ENCODE measurements around the gene ABCA6. TPM values are rescaled to one million over a fixed set of nuclear protein-coding genes. Genes with fewer than 3 reads are reported as not detected.

The ABCA6 gene
- total and polyA plus RNA-seq, 12 donors: 5.4 to 45.4 (median 15.4) TPM

DNA sequence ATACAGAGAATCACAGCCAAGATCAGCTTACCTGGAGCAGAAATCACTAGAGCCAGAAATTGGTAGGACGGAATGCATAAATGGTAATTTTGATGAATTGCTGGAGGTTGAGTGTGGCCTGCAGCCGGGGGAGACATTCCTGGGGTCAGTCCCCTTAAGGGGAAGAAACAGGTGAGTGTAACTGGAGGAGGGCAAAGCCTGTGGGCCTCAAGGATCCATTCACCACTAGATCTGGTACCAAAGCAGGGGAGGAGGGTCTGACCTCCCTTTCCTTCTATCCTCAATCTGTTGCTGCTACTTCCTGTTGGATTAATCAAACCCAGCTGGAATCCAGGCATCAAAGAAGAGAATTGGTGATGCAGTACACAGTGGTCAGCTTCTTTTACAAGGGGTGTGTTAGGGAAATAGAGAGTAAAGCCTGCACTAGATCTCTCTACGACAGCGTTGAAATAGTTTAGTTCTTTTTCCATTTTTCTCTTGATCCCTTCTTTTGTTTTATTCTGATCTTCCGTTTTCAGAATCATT lies 72.4 kb downstream of the ABCA6 start:
- no peak overlapping the region for H3K27ac ChIP-seq
- no peaks in the 10 kb centered on the region for H3K4me1 ChIP-seq (replicated peaks in 1 of 2)
- H3K36me3 ChIP-seq (replicated peaks in 1 of 2): no peaks in the 10 kb centered on the region
- no peaks in the 10 kb centered on the region for H3K9me3 ChIP-seq (replicated peaks in 1 of 3)
- H3K4me3 ChIP-seq: no peak overlapping the region
- no peak for DNase-seq
- WGBS, 4 donors: 92 to 96% (median 95%) methylated on average over 5 of the region's 5 CpGs
- intact Hi-C loops (cut with DNase I): no loop called here
- H3K27me3 ChIP-seq: no peaks in the 10 kb centered on the region
- no peak for TF ChIP-seq POLR2A (IDR thresholded peaks at IDR 0.05)
- TF ChIP-seq, protein P1, sequence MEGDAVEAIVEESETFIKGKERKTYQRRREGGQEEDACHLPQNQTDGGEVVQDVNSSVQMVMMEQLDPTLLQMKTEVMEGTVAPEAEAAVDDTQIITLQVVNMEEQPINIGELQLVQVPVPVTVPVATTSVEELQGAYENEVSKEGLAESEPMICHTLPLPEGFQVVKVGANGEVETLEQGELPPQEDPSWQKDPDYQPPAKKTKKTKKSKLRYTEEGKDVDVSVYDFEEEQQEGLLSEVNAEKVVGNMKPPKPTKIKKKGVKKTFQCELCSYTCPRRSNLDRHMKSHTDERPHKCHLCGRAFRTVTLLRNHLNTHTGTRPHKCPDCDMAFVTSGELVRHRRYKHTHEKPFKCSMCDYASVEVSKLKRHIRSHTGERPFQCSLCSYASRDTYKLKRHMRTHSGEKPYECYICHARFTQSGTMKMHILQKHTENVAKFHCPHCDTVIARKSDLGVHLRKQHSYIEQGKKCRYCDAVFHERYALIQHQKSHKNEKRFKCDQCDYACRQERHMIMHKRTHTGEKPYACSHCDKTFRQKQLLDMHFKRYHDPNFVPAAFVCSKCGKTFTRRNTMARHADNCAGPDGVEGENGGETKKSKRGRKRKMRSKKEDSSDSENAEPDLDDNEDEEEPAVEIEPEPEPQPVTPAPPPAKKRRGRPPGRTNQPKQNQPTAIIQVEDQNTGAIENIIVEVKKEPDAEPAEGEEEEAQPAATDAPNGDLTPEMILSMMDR (IDR thresholded peaks at IDR 0.05): no peak

DNA sequence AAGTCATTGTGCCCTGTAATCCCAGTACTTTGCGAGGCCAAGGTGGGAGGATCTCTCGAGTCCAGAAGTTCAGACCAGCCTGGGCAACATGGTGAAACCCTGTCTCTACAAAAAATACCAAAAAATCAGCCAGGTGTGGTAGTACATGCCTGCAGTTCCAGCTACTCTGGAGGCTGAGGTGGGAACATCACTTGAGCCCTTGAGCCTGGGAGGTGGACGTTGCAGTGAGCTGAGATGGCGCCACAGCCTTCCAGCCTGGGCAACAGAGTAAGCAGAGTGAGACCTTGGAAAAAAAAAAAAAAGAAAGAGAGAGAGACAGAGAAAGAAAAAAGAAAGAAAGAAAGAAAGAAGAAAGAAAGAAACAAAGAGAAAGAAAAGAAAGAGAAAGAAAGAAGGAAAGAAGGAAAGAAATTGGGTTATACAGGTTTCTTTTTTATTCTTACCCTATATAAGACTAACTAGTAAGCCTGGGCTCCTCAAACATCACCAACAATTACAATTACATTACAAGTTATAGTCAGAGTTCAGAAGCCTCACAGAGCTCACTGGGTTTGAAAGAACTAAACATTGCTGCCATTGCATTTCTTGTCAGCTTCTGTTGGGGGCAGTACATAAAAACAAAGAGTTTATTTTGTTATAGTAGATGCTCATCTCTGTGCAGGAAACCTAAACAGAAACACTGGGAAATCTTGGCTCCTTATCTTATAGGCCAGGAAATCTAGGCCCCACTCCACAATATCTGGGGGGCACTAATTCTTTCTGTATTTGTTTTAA lies 74.2 kb downstream of the ABCA6 start:
- Histone ChIP-seq H3K27me3 (no peaks in the 10 kb centered on the region), H3K36me3 (replicated peaks in 1 of 2) (no peaks in the 10 kb centered on the region), H3K4me3 (no peak overlapping the region), H3K27ac (no peak overlapping the region), H3K9me3 (replicated peaks in 1 of 3) (no peaks in the 10 kb centered on the region), H3K4me1 (replicated peaks in 1 of 2) (no peaks in the 10 kb centered on the region)
- no peak for DNase-seq
- 87 to 96% (median 93%) methylated on average over 4 of the region's 4 CpGs for WGBS, 4 donors
- no peak for TF ChIP-seq POLR2A (IDR thresholded peaks at IDR 0.05)
- TF ChIP-seq, protein P1 (IDR thresholded peaks at IDR 0.05): no peak
- intact Hi-C loops (cut with DNase I): no loop called here

DNA sequence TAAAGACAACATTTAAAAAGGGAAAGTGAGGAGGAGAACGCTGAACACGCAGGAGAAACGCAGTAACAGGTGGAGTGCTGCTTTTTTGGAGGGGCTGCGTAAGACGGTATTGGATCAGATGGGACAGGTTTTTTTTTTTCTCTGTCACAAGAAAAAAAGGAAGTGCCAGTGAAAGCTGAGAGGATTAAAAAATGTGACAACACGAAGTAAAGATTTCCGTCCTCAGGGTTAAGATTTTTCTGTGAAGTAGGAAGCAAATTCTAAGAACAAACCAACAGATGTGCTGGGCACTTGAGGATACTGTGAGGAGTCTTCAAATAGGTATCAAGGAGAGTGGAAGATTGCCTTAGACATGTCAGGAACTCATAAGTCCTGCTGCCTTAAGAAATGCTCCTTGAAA lies 75.2 kb downstream of the ABCA6 start:
- no peak for TF ChIP-seq POLR2A (IDR thresholded peaks at IDR 0.05)
- TF ChIP-seq, protein P1 (IDR thresholded peaks at IDR 0.05): no peak
- no peak overlapping the region for H3K27ac ChIP-seq
- H3K9me3 ChIP-seq (replicated peaks in 1 of 3): no peaks in the 10 kb centered on the region
- no peak overlapping the region for H3K4me3 ChIP-seq
- intact Hi-C loops (cut with DNase I): no loop called here
- no peaks in the 10 kb centered on the region for H3K36me3 ChIP-seq (replicated peaks in 1 of 2)
- DNase-seq: no peak
- H3K4me1 ChIP-seq (replicated peaks in 1 of 2): peaks cover 0 to 6% of the 10 kb centered on the region in 2 donors
- 74 to 82% (median 81%) methylated on average over 7 of the region's 7 CpGs for WGBS, 4 donors
- no peaks in the 10 kb centered on the region for H3K27me3 ChIP-seq

DNA sequence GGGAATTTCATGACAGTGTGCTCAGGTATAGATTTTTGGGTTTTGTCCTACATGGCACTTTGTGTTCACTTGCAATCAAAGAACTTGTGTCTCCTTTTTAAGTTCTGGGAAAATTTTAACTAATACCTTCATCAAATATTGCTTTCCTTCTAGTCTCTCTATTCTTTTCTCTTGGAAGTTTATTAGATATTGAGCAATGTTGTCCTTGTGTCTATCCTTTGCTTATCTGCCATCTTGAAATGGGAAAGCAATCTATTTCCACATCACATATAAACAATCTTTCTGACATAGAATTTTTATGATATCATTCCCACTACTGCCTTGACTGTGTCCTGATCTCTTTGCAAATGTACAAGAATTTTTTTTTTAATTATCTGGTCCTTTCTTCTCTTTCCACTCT lies 76.6 kb downstream of the ABCA6 start:
- Histone ChIP-seq H3K9me3 (replicated peaks in 1 of 3) (no peaks in the 10 kb centered on the region), H3K27ac (no peak overlapping the region), H3K27me3 (no peaks in the 10 kb centered on the region), H3K36me3 (replicated peaks in 1 of 2) (no peaks in the 10 kb centered on the region), H3K4me3 (no peak overlapping the region), H3K4me1 (replicated peaks in 1 of 2) (peaks cover 0 to 19% of the 10 kb centered on the region in 2 donors)
- intact Hi-C loops (cut with DNase I): no loop called here
- no peak for DNase-seq
- TF ChIP-seq, protein P1 (IDR thresholded peaks at IDR 0.05): no peak
- TF ChIP-seq POLR2A (IDR thresholded peaks at IDR 0.05): no peak
